ENCODE results near the gene KLC4.
A peak's percentile ranks its signal among the peaks of the same experiment; 100 is the strongest.

KLC4 gene

DNA sequence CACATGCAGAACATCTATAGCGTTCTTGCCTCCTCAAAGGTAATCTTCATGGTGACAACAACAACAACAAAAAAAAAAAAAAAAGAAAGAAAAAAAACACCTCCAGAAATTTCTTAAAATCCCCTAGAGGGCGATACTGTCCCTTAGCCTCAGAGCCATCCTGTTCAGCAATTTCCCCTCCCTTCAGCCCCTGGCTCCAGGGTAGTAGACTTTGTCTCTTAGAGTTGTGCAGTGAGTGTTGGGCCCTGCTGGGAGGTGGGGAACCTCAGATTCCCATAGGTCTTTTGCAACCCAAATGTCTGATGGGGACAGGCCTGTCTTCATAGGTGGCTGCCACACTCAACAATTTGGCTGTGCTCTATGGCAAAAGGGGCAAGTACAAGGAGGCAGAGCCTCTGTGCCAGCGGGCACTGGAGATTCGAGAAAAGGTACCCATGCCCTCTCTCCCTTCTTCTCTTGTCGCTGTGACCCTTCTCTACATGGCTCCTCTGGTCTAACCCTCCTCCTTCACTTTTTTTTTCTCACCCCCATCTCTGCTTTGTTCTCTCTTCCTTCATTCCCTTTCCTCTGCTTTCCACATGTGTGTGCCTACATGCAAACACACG lies 10.7 kb downstream of the KLC4 start:
- peak; percentile 69 for DNase-seq (ENCODE audit: low read depth)

DNA sequence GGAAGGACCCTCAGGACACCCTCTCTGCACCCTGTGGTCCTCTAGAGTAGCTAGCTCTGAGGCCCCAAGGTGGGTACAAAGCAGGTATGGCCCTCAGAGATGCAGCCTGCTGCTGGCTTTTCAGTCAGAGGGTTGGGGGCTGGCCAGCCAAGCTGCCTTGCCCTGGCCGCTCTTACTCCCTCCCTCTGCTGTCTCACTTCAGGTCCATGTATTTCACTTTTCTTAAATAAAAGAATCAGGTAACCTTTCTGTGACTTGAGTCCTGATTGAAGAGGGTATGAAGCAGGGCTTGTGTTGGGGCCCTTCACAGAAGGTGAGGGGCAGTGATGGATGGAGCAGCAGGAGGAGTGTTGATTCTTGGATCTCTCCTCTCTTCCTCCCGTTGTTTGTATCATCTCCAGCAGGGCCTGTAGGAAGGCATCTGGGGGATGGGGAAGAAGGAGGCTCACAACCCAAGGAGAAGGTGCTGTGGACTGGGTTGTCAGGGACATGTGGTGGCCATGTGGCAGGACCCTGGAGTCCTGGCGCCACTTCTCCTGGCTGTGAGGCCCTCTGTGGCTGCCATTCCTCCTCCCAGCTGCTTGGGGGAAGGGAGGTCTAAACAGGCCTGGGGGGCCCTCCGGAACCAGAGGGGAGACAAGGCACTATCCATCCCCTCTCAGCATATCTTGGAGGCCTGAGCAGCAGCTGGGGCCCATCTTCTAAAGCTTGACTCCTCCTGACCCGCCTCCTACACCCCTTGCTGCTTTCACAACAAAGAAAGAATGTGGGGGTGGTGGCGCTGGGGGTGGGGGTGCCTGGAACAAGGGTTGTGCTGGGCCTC lies 15.6 kb downstream of the KLC4 start:
- peak; percentile 42 for DNase-seq (ENCODE audit: low read depth)

DNA sequence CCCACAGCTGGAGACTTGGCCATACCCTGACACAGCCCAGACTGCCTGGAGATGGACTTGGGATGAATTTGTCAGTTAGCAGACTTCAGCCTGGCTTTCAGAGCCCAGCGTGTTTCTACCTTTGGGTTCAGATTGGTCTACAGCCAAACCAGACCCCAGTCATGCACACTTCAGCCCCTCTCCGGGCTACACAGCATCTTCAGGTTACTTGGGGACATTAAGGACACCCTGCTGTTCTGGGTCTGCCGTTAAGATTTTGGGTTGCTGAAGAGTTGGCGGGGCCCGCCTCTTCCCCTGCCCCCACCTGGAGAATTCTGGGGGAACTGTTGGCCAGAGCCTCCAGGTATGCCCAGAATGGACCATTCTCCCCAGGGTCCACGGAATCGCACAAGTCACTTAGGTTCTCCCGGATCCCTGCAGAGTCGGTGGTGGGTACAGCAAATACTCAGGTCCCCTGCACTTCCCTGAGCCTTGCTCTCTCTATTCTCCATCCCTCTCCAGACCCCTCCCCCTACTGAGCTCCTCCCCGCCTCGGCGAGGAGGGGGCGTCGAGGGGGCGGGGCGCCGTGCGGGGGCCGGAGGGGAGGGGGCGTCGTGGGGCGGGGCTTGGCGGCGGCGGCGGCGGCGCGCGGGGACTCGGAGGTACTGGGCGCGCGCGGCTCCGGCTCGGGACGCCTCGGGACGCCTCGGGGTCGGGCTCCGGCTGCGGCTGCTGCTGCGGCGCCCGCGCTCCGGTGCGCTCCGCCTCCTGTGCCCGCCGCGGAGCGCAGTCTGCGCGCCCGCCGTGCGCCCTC lies 16.4 kb downstream of the KLC4 start, which contains the start of gene PTK7:
Gene PTK7 (plus strand): TSS at position 645 of the 794 bp plus-strand sequence. CDS start 175 bp downstream, outside the sequence.
- DNase-seq (ENCODE audit: low read depth): peak; percentile 55

DNA sequence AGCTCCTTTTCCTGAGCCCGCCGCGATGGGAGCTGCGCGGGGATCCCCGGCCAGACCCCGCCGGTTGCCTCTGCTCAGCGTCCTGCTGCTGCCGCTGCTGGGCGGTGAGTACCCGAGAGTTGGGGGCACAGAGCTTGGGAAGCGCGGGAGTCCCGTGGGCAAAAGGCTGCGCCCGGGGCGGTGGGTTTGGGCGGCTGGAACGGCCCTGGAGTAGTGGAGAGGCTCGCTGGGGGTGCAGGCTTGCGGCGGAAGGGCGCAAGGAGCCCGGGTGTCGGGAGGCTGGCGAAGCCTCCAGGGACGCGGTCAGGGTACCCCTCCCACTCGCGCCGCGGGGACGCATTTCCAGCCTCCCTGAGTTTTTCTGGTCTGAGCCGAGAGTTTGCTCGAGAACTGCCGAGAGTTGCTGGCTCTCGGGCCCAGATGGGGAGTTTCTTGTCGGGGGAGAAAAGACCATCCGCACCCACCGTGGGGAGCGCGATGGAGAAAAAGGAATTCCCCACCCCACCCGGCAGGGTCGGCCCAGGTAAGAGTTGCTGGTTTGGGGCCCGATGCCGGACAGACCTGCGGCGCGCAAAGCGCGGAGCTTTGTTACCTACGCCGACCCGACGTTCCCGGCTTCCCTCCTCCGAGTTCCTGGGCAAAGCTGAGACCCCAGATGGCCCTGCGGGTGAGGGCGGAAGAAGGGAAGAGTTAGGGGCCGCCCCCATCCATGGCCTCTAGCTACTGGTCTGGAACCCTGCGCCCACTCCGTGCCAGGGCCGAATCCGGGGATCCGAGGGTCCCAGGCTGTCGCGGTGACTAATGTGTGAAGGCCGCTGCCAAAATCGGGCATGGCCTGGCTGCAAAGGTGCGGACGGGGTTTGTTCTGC lies 17.3 kb downstream of the KLC4 start:
- no peak for DNase-seq (ENCODE audit: low read depth)

DNA sequence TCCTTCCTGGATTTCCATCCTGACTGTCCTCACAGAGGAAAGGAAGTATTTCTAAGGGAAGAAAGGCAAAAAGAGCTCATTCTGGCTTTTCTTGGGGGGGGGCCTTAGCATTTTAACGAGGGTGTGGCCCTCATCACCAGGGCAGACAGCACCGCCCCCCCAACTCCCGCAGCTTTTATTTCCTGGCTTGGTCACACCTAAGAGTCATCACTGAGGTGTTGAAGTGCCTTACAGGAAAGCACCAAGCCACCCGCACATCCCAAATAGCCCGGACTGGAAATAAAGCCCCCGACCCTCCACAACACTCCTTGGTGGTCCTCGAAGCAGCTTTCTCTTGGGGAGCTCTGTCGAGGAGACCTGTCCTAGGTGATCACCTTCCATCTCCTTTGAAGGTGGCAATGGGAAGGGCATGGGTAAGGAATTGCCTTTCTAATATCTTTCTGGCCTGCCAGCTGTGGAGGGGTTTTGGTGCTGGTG lies 17.9 kb downstream of the KLC4 start:
- no peak for DNase-seq (ENCODE audit: low read depth)

DNA sequence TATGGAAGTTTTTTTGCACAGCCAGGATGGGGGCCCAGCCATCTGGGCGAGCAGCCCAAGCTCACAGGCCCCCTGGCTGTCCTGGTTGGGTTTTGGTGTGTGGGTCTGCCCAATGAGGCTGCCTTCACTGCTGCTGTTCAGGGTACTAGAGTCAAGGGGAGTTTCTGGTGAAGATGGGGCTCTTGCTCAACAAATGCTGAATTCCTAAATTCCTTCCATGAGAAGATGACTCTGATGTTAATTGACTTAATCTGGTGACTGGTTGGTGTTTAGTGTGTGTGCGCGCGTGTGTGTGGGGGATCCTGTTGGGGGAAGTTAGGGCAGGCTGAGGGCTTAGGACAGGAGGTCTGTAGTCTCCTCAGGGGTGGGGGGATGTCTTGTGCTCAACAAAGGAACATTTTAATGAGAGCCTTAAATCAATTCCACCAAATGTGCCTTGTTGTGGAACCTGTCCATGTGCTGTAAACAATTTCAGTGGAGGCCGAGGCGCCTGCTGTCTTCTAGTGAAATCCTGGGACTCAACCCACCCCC lies 18.6 kb downstream of the KLC4 start:
- DNase-seq (ENCODE audit: low read depth): peak; percentile 85

DNA sequence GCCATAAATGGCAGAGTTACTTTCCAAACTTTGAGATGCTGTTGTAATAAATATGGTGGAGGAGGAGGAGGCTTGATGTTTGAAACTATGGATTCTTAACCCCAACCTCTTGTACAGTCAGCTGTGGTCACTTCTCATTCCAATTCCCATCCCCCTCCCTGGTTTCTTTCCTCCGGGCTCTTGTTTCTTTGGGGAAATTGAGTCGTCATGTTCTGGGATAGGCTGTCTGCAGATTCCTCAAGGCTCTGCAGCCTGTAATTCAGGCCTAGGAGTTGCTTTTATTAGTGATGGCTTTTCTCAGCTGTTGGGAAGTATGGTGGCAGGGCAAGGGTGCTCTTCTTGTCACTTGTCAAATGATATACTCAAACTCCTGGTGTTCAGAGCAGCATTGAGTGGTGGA lies 19.3 kb downstream of the KLC4 start:
- peak; percentile 73 for DNase-seq (ENCODE audit: low read depth)

DNA sequence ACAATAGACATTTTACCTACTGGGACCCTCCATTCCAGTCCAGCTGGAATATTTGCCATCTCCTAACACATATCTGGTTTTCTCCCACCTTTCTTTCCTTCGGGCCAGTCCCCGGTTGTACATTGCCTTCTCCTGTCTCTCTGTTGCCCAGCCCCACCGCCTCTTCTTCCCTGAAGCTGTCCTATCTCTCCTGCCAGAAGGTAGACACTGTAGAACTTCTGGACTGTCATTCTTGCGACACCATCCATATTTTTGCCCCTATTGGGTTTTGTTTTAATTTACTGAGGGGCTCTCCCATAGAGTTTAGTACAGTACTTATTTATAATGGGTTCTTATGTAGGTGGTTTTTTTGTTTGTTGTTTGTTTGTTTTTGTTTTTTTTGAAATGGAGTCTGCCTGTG lies 21.6 kb downstream of the KLC4 start:
- no peak for DNase-seq (ENCODE audit: low read depth)

DNA sequence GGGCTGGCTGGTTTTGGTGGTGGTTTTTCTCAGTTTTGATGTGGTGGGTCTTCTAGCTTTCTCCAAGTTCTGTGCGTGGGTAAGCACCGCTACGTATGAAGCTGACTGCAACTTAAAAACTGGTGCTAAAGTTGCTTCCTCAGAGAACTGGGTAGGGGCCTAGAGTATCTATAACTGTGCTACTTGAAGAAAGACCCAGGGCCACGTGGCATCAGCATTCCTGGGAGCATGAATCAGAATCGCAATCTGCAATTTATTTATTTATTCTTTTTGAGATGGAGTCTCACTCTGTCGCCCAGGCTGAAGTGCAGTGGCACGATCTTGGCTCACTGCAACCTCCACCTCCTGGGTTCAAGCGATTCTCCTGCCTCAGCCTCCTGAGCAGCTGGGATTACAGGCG lies 22.5 kb downstream of the KLC4 start:
- peak; percentile 43 for DNase-seq (ENCODE audit: low read depth)

DNA sequence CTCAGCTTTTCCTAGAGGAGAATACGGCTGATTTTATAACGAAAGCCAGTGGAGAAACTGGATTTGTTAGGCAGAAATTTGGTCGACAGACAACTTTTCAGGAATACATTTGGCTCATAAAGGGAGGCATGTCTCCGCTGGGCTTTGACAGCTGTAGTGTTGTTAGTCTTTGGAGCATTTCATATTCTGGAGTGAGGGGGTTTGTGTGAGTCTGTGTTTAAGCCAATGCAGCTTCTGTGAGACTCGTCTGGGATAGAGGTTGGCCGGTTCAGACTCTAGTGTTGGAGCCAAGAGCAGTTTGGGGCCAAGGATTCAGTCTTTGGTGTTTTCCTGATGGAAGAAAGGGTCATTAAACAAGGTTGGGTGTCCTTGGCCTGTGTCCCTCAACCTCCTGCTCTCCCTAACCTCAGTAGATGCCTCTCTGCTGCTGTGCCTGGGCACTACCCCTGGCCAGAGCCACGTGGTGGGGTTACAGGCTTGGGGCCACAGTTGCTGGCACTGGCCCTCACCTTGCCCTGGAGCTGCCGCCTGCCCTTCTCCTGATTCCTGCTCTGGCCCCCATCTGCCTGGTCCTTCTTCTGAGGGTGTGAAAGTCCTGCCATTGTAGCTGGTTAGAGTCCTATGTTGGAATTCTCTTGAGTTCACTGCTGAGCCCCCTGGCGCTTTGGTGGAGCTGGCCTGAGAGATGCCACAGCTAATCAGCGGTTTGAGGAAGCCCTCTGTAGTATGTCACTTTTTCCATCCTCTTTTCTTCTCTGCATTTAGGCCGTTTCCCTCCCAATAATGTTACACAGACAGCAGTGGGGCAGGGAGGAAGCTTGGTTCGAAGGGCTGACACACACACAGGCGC lies 23.6 kb downstream of the KLC4 start:
- no peak for DNase-seq (ENCODE audit: low read depth)

DNA sequence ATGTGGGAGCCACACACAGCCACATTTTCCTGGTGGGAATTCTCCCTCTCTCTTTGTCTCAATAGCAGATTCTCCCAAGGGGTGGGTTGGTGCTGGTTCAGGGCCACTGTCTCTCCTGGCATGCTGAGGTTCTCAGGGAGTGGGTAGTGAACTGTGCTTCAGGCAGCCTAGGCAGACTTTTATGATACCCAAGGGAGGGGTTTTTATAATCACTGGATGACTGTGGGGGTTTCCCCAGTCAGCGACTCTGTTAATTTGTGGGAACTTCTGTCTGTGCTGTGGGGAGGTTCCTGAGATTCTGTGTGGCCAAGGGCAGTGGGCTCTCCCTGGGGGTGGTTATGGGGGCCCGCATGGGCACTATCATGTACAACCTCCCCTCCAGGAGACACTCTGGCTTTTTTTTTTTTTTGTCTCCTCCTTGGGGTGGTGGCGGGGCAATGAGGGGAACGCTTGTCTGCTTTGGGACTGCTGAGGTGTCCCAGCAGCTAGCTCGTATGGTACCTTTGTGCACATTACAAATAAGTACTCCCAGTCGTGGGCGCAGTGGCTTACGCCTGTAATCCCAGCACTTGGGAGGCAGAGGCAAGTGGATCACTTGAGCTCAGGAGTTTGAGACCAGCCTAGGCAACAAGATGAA lies 26.7 kb downstream of the KLC4 start:
- DNase-seq (ENCODE audit: low read depth): no peak

DNA sequence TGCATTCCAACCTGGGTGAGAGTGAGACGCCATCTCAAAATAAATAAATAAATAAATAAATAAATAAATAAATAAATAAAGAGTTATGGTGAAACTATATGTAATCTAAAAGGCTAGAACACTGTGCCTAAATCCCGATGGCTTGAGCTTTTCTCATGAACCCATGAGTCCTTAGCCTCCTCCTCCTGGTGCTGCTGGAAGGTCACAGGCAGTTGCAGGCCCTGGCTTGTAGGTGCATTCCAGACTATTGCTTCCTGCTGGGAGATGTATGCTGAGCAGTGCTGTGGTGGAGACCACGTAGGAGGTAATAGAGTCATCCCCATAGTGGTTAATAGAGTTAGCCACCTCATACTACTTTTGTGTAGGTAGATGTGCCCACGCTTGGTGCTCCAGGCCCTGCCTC lies 29.2 kb downstream of the KLC4 start:
- DNase-seq (ENCODE audit: low read depth): no peak

DNA sequence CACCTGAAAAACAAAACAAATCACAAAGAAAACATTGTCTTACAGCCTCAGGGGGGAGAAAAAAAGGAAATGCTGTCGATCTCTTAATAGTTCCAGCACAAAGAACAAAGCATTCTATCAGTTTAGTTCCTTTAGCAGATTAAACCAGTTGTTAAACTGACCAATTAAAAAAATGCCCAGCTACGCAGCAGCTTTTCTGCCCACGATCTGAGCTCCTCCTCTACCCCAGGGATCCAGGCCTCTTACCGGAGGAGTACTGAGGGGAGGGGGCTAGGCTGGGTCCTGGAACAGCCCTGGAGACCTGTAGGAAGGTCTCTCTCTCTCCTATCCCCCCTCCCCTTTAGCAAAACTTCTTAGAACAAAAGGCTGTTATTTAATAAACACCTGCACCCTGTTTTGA lies 30.0 kb downstream of the KLC4 start:
- no peak for DNase-seq (ENCODE audit: low read depth)

DNA sequence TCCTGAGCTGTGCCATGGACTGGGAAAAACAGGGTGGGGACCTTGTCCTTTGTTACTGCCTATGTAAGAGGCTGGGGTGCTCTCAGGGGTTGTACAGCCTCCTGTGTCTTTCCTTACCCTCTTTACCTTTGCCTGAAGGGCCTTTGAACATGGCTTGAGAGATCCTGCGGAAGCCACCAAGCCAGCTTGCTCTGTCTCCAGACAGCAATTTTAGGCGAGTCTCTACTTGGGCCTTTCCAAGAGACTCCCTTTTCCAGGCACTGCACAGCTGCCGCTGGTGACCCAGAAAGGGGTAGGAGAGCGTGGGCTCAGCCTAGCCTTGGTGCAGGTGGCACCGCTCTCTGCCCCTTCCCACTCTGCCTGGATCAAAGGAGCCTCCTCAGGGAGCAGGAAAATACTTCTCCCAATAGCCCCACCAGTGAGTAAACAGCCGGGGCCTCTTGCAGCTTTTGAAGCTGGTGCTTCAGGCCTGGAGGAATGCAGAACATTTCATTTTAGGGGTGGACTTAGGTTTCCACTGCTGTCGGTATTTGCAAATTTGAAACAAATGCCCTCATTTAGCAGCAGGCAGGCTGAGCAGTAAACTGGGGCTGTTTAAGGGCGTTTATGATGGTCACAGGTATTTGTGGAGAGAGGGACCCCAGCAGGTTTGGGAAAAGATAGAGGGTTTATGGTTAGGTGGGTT lies 30.6 kb downstream of the KLC4 start:
- peak; percentile 51 for DNase-seq (ENCODE audit: low read depth)

DNA sequence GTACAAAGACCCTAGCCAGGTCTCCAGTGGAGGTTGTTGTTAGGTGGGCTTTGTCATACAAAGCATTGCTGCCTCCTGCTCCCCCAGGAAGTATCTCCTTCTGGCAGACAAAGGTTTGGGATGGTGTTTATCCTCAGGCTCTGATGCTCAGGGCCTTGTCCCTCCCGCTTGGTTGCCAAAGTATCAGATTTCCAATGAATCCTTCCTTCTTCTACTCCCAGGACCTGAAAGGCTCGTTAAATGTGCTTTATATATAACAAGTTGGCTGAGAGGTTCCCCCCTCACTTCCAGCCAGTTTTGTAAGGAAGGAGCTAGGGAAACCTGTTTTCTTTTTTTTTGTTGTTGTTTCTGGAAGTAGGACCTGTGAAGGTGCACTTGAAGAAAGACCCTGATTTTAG lies 31.1 kb downstream of the KLC4 start:
- no peak for DNase-seq (ENCODE audit: low read depth)

DNA sequence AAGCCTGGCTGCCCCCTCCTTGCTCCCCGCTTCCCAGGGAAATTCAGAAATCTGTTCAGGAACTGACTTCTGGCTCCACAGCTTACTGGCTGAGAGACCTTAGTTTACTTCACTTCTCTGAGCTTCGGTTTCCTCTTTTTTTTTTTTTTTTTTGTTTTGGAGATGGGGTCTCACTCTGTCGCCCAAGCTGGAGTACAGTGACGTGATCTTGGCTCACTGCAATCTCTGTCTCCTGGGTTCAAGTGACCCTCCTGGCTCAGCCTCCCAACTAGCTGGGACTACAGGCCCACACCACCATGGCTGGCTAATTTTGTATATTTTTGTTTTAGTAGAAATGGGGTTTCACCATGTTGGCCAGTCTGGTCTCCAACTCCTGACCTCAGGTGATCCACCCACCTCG lies 31.6 kb downstream of the KLC4 start:
- no peak for DNase-seq (ENCODE audit: low read depth)

DNA sequence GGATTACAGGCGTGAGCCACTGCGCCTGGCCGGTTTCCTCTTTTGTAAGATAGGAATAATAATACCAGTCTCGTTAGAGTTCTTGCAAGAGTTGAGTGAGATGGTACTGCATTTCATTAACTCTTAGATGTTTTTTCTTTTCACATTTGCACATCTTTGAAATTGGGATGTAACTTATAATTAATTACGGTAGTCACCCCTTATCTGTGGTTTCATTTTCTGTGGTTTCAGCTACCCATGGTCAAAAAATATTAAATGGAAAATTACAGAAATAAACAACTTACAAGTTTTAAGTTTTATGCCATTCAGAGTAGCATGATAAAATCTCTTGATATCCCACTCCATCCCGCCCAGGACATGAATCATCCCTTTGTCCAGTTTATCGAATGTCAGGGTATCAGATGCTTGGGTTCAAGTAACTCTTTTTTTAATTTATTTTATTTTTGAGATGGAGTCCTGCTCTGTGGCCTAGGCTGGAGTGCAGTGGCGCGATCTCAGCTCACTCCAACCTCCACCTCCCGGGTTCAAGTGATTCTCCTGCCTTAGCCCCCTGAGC lies 32.1 kb downstream of the KLC4 start:
- DNase-seq (ENCODE audit: low read depth): no peak

DNA sequence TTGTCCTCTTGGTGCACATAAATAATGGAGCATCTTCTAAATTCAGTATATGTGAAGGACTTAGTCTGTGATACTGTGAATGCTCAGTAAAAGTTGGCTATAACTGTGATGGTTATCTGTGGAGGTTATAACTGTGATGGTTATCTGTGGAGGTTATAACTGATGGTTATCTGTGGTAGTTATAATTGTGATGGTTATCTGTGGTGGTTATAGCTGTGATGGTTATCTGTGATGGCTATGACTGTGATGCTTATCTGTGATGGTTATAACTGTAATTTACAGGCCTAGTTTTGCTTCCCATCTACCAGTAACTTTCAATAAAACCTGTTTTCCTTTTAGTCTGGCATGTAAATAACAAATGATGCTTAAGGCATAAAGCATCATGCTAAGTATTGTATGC lies 33.2 kb downstream of the KLC4 start:
- DNase-seq (ENCODE audit: low read depth): no peak

Data from fibroblast of gingiva (primary cell).